GM18907 (cell line): ENCODE data around the gene SNAI3.

ENCODE experiments used
- ATAC-seq: cut with Tn5 transposase; IDR thresholded peaks from one replicate; pipeline ENCODE4 v1.9.1; 2021; ENCODE audit warnings: mild to moderate bottlenecking, moderate library complexity; ENCODE audit not compliant: unreplicated experiment

SNAI3 gene

GRCh38 chr16:88636488-88637265 is 49.6 kb downstream of the SNAI3 start:
- no peak for ATAC-seq

DNA sequence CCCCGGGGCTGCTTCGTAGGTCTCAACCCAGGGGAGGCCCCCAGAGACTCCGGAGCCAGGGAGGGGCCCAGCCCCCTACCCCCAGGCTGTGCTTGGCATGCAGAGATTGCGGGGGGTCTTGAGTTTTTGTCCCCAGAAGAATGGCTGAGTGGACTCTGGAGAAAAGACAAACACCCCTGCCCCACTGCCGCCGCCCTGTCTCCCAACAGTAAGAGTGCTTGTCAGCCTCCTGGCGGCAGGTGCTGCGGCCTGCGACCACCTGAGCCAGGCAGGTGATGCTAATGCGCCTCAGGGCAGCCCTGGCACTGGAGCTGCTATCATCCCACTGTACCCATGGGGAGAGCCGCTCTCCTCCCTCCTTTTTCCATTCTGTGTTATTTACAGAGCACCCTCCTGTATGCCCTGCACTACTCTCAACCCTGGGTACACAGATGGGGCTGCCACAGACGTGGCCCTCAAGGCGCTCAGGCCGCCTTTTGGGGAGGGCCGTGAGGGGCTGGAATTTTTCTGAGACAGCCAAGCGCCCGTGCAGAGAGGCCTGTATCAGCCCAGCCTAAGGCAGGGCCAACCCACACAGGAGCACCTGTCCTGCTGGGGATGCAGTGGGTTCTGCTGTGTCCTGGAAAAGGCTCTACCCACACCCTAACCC is 50.5 kb downstream of the SNAI3 start:
- no peak for ATAC-seq

- ATAC-seq, result no peak
These were observed 51.2 kb downstream of the SNAI3 start for GRCh38 chr16:88634994-88635670.

DNA sequence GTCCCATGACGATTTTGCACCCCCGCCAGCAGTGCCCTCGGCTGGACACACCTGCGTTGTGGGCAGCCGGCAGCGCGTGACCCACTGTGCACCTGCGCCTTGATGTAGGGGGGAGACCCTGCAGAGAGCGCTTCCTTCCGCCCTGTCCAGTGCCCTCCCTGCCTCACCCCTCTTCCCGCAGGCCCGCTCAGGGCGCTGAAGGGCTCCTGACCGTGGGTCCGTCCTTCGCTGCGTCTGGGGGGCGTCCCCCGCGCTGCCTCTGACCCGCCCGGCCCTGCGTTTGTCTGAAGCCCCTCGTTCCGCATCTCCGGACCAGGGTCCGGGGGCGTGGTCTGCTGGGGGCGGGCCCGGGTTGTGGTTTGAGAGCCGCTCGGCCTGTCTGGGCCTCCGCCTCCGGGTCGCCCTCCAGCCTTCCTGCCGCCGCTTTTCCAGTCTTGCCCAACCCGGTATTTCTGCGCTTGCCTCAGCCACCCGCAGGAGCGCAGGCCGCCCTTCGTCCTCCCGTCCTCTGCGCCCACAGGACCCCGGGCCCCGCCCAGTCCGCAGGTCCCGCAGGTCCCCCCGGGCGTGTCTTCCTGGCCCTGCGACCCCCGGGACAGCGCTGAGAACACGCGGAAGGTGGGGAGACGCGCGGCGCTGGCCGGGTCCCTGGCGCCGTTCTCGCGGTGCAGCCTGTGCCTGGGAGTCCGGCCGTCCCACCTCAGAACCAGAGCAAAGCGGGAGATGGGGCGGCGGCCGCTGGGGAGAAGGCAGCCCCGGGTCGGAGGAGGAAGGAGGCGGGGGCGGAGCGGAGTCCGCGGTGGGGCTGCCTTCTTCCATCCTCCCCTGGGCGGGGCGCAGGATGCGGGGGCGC is 51.9 kb downstream of the SNAI3 start:
- ATAC-seq, result peak; percentile 57

- ATAC-seq, result peak; percentile 32
These were observed 52.6 kb downstream of the SNAI3 start for GRCh38 chr16:88633684-88634140.

- no peak for ATAC-seq
These were observed 53.7 kb downstream of the SNAI3 start for GRCh38 chr16:88632587-88632930.

- no peak for ATAC-seq
These were observed 54.3 kb downstream of the SNAI3 start for GRCh38 chr16:88631920-88632586.

DNA sequence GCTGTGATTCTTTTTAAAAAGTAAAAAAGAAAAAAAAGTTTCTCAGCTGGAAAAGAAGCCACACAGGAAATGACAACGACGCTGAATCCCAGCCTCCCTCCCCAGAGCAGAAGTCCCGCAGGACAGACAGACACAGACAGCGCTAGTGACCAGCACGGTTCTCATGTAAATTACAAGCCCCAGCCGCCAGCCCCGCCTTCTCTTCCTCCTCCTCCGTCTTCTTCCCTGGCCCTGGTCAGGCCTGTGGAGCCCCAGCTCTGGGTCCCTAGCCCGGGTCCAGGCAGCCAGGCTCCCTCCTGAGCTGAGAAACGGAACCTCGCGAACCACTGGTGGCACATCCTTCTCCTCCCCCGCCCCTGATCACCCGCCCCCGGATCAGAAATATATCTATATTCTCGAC is 54.9 kb downstream of the SNAI3 start:
- ATAC-seq, result no peak

GRCh38 chr16:88630941-88631340 is 55.4 kb downstream of the SNAI3 start:
- ATAC-seq, result no peak

GRCh38 chr16:88630433-88630832 is 55.9 kb downstream of the SNAI3 start:
- no peak for ATAC-seq

GRCh38 chr16:88629835-88630234 is 56.5 kb downstream of the SNAI3 start:
- ATAC-seq, result no peak

- ATAC-seq, result no peak
These were observed 57.8 kb downstream of the SNAI3 start for GRCh38 chr16:88628512-88628974.
